Measurements from ENCODE around the gene MTMR11.

MTMR11 gene

GRCh38 chr1:149927563-149928400, 8.9 kb downstream of the MTMR11 start, which contains the start of gene SF3B4:
TSS of gene SF3B4 (minus strand) at chr1:149927803. CDS start at chr1:149927759, 44 bp downstream.
- DNase-seq = peak; percentile 98
- Mint-ChIP-seq H3K36me3 (peaks cover 50% of the 10 kb centered on the region), H3K27me3 (no peaks in the 10 kb centered on the region), H3K4me1 (peaks cover 75% of the 10 kb centered on the region), H3K4me3 (peak within 1 kb of the TSS; percentile 99), H3K9me3 (no peaks in the 10 kb centered on the region), H3K27ac (peak within 1 kb of the TSS; percentile 97)
- CTCF ChIA-PET = interaction anchor here (0.9 to 1.8 kb wide), 2 partner anchors 10 to 40 kb away, joined by 3 to 5 read pairs; a partner anchor contains a TSS

- no peak for DNase-seq
- Mint-ChIP-seq H3K36me3 (peaks cover 54% of the 10 kb centered on the region), H3K27ac (peak overlapping the region; percentile 97), H3K27me3 (no peaks in the 10 kb centered on the region), H3K4me3 (peak overlapping the region; percentile 99), H3K4me1 (peaks cover 73% of the 10 kb centered on the region), H3K9me3 (no peaks in the 10 kb centered on the region)
- CTCF ChIA-PET = no interaction called here
Measured at GRCh38 chr1:149927056-149927562, 9.6 kb downstream of the MTMR11 start.

GRCh38 chr1:149926296-149926695, 10.4 kb downstream of the MTMR11 start:
- CTCF ChIA-PET = no interaction called here
- Mint-ChIP-seq H3K27ac (peak overlapping the region; percentile 72), H3K4me1 (peaks cover 64% of the 10 kb centered on the region), H3K36me3 (peaks cover 56% of the 10 kb centered on the region), H3K9me3 (no peaks in the 10 kb centered on the region), H3K27me3 (no peaks in the 10 kb centered on the region), H3K4me3 (peak overlapping the region; percentile 99)
- no peak for DNase-seq

GRCh38 chr1:149925751-149926150, 10.9 kb downstream of the MTMR11 start:
- peak overlapping the region; percentile 99 for H3K4me3 Mint-ChIP-seq
- H3K27ac Mint-ChIP-seq = peak overlapping the region; percentile 72
- no peaks in the 10 kb centered on the region for H3K27me3 Mint-ChIP-seq
- H3K36me3 Mint-ChIP-seq = peaks cover 54% of the 10 kb centered on the region
- H3K4me1 Mint-ChIP-seq = peaks cover 59% of the 10 kb centered on the region
- CTCF ChIA-PET = no interaction called here
- H3K9me3 Mint-ChIP-seq = no peaks in the 10 kb centered on the region
- no peak for DNase-seq

DNA sequence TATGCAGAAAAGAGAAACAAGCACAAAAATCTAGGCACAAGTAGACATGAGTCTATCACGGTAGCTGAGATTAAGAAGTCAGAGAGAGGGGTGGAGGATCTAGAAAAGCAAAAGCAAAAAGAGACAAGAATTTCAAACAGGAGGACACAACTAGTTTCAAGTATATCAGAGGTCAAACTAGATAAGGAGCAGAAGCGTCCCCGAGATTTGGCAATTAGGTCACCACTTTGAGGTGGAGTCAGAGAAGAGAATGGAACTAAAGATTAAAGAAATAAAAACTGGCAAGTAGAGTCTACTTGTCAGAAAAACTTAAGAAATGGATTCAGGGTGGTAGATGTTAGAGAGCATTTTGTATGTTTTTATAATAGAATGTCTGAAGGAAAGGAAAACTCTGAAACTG, 11.3 kb downstream of the MTMR11 start:
- H3K36me3 Mint-ChIP-seq = peaks cover 51% of the 10 kb centered on the region
- CTCF ChIA-PET = interaction anchor here (1.1 kb wide), 1 partner anchor 20 kb away, joined by 3 read pairs; no protein-coding TSS in a partner anchor
- H3K4me3 Mint-ChIP-seq = peak overlapping the region; percentile 99
- peak overlapping the region; percentile 64 for H3K27ac Mint-ChIP-seq
- H3K4me1 Mint-ChIP-seq = peaks cover 55% of the 10 kb centered on the region
- H3K9me3 Mint-ChIP-seq = no peaks in the 10 kb centered on the region
- no peaks in the 10 kb centered on the region for H3K27me3 Mint-ChIP-seq
- DNase-seq = no peak

DNA sequence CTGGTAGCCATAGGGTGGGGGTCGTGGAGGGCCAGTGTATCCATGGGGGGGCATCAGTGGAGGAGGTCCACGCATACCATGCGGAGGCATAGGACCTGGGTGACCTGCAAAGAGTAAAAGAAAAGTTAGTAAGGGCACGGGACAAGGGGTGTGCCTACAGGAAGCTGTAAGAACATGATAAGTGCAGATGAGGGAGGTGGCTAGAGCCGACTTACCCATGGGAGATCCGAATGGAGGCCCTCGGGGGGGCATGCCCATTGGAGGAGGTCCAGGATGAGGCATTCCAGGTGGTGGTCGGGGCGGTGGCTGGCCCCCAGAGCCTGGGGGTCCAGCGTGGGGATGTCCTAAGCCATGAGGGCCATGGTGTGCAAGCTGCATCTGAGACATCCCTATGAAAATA, 13.1 kb downstream of the MTMR11 start:
- H3K27ac Mint-ChIP-seq = no peak overlapping the region
- peaks cover 51% of the 10 kb centered on the region for H3K36me3 Mint-ChIP-seq
- no peak overlapping the region for H3K4me3 Mint-ChIP-seq
- no peak for DNase-seq
- CTCF ChIA-PET = no interaction called here
- H3K9me3 Mint-ChIP-seq = no peaks in the 10 kb centered on the region
- H3K4me1 Mint-ChIP-seq = peaks cover 41% of the 10 kb centered on the region
- H3K27me3 Mint-ChIP-seq = peaks cover under 1% of the 10 kb centered on the region

DNA sequence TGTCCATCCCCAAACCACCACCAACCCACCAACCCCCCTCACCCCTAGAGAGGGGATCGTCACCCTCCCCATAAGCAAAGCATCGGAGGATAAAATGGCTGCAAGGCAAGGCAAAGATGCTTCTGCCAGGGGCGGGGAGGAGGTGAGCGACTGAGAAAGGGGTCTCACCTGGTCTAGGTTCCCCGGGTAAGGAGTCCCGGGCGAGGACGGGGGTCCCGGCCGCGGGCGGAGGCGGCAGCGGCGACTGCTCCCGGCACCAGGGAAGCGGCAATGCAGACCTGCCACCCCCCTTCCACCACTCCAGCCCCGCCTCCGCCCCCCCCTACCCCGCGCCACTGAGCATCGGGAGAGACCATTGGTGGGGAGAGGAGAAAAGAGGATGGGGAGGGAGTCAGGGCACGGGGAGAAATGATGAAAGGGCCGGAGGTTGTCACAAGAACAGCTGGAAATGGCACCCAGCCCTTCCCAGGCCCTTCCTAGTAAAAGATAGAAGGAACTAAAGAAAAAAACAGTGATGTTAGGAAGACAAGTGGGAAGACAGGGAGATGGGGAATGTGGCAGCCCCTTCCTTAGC, 19.0 kb downstream of the MTMR11 start, which contains the start of gene SV2A:
Gene SV2A, minus strand, starts transcription at position 274 of the 574 bp plus-strand sequence. CDS start 4,004 bp downstream, outside the sequence.
- Mint-ChIP-seq H3K27me3 (peaks cover 12% of the 10 kb centered on the region), H3K36me3 (peaks cover 22% of the 10 kb centered on the region), H3K27ac (peak within 1 kb of the TSS; percentile 80), H3K4me1 (peaks cover 53% of the 10 kb centered on the region), H3K9me3 (no peaks in the 10 kb centered on the region), H3K4me3 (peak within 1 kb of the TSS; percentile 91)
- CTCF ChIA-PET = no interaction called here
- peak; percentile 71 for DNase-seq

GRCh38 chr1:149916898-149917252, 19.8 kb downstream of the MTMR11 start:
- H3K4me3 Mint-ChIP-seq = peak overlapping the region; percentile 91
- H3K27me3 Mint-ChIP-seq = peaks cover 12% of the 10 kb centered on the region
- CTCF ChIA-PET = interaction anchor here (0.9 kb wide), 1 partner anchor 28 kb away, joined by 3 read pairs; no protein-coding TSS in a partner anchor
- no peaks in the 10 kb centered on the region for H3K9me3 Mint-ChIP-seq
- no peak for DNase-seq
- H3K4me1 Mint-ChIP-seq = peaks cover 56% of the 10 kb centered on the region
- H3K27ac Mint-ChIP-seq = no peak overlapping the region
- peaks cover 16% of the 10 kb centered on the region for H3K36me3 Mint-ChIP-seq

GRCh38 chr1:149916193-149916897, 20.3 kb downstream of the MTMR11 start:
- CTCF ChIA-PET = interaction anchor here (0.9 kb wide), 1 partner anchor 28 kb away, joined by 3 read pairs; no protein-coding TSS in a partner anchor
- H3K36me3 Mint-ChIP-seq = peaks cover 17% of the 10 kb centered on the region
- DNase-seq = no peak

DNA sequence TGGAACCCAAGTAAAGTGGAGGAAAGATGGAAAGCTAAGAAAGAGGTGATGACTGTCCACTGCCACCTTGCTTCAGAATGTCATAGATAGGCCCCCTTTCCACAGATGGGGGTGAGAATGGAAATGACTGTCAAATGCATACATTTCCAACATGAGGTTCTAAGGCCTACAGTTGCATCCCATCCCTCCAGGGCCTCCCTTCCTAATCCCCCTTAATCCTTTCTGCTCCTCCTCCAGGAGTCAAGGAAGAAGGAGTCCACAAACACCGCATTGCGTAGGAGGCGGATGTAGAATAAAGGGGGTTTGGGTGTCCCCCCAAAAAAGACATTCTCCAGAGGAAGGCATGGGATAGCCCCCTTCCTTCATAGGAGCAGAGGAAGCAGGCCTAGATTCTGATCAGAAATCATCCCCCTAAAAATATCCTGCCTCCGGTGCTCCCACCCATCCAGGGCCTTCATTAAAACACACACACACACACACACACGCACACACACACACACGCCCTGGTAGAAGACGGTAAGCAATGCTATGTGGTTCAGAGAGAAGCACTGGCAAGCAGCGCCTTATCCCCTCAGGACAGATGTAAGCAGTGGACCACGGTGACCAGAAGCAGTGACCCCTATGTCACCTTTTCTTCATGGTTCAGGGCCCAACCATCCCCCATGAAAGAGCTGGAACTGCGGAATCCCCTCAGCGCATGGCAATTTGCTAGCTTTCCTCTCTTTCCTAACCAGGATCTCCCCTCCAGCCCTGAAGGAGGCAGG, 21.1 kb downstream of the MTMR11 start:
- DNase-seq = no peak
- CTCF ChIA-PET = interaction anchor here (1.0 kb wide), 1 partner anchor 135 kb away, joined by 4 read pairs; no protein-coding TSS in a partner anchor
- Mint-ChIP-seq H3K27ac (peak overlapping the region; percentile 6), H3K4me1 (peaks cover 56% of the 10 kb centered on the region), H3K36me3 (peaks cover 21% of the 10 kb centered on the region), H3K27me3 (peaks cover 12% of the 10 kb centered on the region), H3K4me3 (peak overlapping the region; percentile 91), H3K9me3 (no peaks in the 10 kb centered on the region)

More at GRCh38 chr1:149916193-149916897, 20.3 kb downstream of the MTMR11 start:
- H3K9me3 Mint-ChIP-seq = no peaks in the 10 kb centered on the region
- H3K27ac Mint-ChIP-seq = peak overlapping the region; percentile 75
- H3K27me3 Mint-ChIP-seq = peaks cover 12% of the 10 kb centered on the region
- peak overlapping the region; percentile 91 for H3K4me3 Mint-ChIP-seq
- peaks cover 56% of the 10 kb centered on the region for H3K4me1 Mint-ChIP-seq

- Mint-ChIP-seq H3K4me1 (peaks cover 56% of the 10 kb centered on the region), H3K27ac (no peak overlapping the region), H3K9me3 (no peaks in the 10 kb centered on the region), H3K4me3 (no peak overlapping the region), H3K27me3 (peaks cover 12% of the 10 kb centered on the region), H3K36me3 (peaks cover 21% of the 10 kb centered on the region)
- CTCF ChIA-PET = interaction anchor here (1.0 kb wide), 1 partner anchor 136 kb away, joined by 4 read pairs; no protein-coding TSS in a partner anchor
- DNase-seq = no peak
Measured at GRCh38 chr1:149914545-149914944, 22.1 kb downstream of the MTMR11 start.

GRCh38 chr1:149906570-149907075, 30.1 kb downstream of the MTMR11 start:
- Mint-ChIP-seq H3K27me3 (no peaks in the 10 kb centered on the region), H3K27ac (peak overlapping the region; percentile 26), H3K4me1 (peaks cover 4% of the 10 kb centered on the region), H3K4me3 (no peak overlapping the region), H3K36me3 (peaks cover 33% of the 10 kb centered on the region), H3K9me3 (no peaks in the 10 kb centered on the region)
- DNase-seq = no peak
- CTCF ChIA-PET = no interaction called here

GRCh38 chr1:149903836-149904491, 32.7 kb downstream of the MTMR11 start:
- peaks cover 30% of the 10 kb centered on the region for H3K36me3 Mint-ChIP-seq
- no peak overlapping the region for H3K27ac Mint-ChIP-seq
- peaks cover 24% of the 10 kb centered on the region for H3K4me1 Mint-ChIP-seq
- CTCF ChIA-PET = no interaction called here
- no peak overlapping the region for H3K4me3 Mint-ChIP-seq
- peaks cover 2% of the 10 kb centered on the region for H3K9me3 Mint-ChIP-seq
- H3K27me3 Mint-ChIP-seq = no peaks in the 10 kb centered on the region
- DNase-seq = no peak

Measured in activated naive CD4-positive, alpha-beta T cell treated with anti-CD3 and anti-CD28 coated beads, Interleukin-2, amount 10 ng/mL, durations not matched to agents 7 days and 5 days (primary cell).